Measurements from ENCODE around the gene NR4A3. TPM values are rescaled to one million over a fixed set of nuclear protein-coding genes. Genes with fewer than 3 reads are reported as not detected.

The NR4A3 gene
- total and polyA plus RNA-seq, 9 of the 15 experiments (the other 6 are each of a cell fraction or from before 2014, with no cell fraction given): 0.04 to 0.07 TPM; not detected in 7

DNA sequence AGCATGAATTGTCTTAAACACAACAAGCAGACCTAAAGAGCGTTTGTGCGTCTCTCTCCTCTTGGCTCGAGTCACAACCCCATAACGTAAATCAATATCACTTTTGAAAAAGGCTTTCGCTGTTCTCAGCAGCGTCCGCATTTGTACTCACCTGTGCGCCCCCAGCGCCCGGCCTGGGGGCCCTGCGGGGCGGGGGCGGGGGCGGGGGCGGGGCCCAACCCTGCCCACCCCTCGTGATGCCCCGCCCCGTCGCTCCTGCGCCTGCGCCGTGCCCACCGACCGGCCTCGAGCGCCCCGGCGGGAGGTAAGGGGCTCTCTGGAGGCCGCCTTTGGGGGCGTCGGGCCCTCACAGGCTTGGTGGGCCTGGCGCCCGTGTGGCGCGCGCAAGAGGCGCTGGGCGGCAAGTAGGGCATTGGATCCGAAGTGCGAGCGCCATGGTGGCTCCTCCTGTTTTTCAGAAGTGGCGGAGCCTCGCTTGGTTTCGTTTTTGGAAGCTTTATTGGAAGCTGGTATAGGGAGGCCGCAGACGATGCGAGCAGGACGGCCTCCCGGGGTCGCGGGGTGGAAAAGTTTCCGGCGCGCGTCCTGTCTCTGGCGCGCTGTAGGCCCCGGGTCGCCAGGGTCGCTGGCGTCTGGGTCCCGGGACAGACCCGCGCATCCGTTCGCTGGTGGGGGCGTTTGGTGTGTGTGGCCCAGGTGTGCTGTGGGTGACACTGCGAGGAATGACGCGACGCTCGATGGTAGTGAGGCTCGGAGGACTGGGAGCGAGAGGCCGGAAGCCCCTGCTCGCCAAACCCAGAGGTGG, 84.9 kb downstream of the NR4A3 start, which contains the start of gene STX17 (continued):
- no peak for TF ChIP-seq SREBF1 (IDR thresholded peaks at IDR 0.05; ENCODE audit: borderline replicate concordance, low read depth, low read length)
- TF ChIP-seq PHF8 (IDR thresholded peaks at IDR 0.05; ENCODE audit: borderline replicate concordance, low read length): peak; percentile 87
- TF ChIP-seq, protein P1, sequence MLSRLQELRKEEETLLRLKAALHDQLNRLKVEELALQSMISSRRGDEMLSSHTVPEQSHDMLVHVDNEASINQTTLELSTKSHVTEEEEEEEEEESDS (CRISPR knock-in tag; IDR thresholded peaks at IDR 0.05): no peak
- no peak; the same call in 1 of the 2 replicates for TF ChIP-seq TRIM28 (IDR thresholded peaks at IDR 0.05)
- no peak for TF ChIP-seq ZNF354B (CRISPR knock-in tag; IDR thresholded peaks at IDR 0.05)
- peak; percentile 64; the same call in 1 of the 2 replicates for TF ChIP-seq EP400 (IDR thresholded peaks at IDR 0.05)
- TF ChIP-seq JUND (IDR thresholded peaks at IDR 0.05; ENCODE audit: borderline replicate concordance, low read depth, low read length): no peak
- TF ChIP-seq JUND (tag; IDR thresholded peaks at IDR 0.05; ENCODE audit: borderline replicate concordance, low read depth, low read length): no peak
- TF ChIP-seq SOX6 (IDR thresholded peaks at IDR 0.05): peak; percentile 32; the same call in 1 of the 2 replicates
- TF ChIP-seq, protein P2, sequence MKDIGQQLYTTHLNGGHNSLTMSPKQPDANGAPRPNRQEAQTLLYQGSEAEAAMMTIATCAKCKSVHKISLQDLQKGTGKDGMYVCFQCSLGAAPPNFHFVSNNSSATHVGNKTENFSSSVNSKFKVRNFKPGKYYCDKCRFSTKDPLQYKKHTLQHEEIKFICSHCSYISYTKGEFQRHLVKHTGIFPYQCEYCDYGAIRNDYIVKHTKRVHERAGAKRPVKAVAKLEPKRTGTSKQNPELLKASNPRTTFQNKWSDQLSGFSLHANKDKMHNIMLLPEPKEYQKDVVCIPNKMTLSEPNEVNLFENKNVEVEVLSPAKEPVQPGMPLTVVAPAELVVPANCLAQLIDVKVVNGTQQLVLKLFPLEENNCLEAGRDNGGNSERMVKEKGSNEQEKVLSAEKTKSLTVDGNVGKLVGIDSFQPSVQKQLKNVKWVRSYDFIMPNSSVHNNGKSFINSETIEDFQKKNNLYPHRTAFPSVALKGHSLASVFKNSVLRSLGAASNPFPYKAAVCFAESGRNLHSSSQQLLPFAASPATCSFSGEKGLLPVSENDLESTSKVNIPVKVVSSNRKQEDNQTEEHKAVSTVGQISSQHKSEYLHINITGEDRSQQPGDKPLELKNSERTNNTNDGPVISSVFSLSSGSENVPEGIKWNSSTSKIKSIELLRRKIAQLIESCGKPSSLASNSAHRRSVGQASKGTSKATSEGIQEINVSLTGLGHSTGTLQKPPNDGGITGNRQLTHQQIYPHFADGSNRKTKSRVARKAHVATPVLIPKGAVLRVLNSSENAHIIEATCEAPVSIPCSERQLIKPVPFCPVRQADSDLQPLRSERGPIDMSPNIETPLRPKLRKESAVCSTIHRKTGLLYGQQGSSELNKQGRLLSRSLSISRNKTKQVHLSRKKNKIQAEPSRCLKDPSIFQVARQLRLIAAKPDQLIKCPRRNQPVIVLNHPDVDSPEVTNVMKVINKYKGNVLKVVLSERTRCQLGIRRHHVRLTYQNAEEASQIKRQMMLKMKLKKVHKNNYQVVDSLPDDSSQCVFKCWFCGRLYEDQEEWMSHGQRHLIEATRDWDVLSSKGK (CRISPR knock-in tag; IDR thresholded peaks at IDR 0.05): no peak
- no peak for TF ChIP-seq CBFB (CRISPR knock-in tag; IDR thresholded peaks at IDR 0.05)
- no peak for TF ChIP-seq KLF16 (IDR thresholded peaks at IDR 0.05)
- TF ChIP-seq NR2C2 (CRISPR knock-in tag; IDR thresholded peaks at IDR 0.05): no peak
- TF ChIP-seq NR2C2 (tag; IDR thresholded peaks at IDR 0.05): peak; percentile 74
- no peak for TF ChIP-seq ZNF347 (CRISPR knock-in tag; IDR thresholded peaks at IDR 0.05; ENCODE audit: low read depth)
- peak; percentile 64; the same call in 1 of the 2 replicates for TF ChIP-seq HDAC2 (IDR thresholded peaks at IDR 0.05)
- peak; percentile 67 for TF ChIP-seq CREM (IDR thresholded peaks at IDR 0.05; ENCODE audit: low read depth)
- TF ChIP-seq, protein P3, sequence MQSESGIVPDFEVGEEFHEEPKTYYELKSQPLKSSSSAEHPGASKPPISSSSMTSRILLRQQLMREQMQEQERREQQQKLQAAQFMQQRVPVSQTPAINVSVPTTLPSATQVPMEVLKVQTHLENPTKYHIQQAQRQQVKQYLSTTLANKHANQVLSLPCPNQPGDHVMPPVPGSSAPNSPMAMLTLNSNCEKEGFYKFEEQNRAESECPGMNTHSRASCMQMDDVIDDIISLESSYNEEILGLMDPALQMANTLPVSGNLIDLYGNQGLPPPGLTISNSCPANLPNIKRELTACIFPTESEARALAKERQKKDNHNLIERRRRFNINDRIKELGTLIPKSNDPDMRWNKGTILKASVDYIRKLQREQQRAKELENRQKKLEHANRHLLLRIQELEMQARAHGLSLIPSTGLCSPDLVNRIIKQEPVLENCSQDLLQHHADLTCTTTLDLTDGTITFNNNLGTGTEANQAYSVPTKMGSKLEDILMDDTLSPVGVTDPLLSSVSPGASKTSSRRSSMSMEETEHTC (IDR thresholded peaks at IDR 0.05): no peak
- no peak for TF ChIP-seq ILF3 (IDR thresholded peaks at IDR 0.05; ENCODE audit: borderline replicate concordance)
- no peak for TF ChIP-seq MTF1 (CRISPR knock-in tag; IDR thresholded peaks at IDR 0.05; ENCODE audit: borderline replicate concordance)
- TF ChIP-seq, protein P4, sequence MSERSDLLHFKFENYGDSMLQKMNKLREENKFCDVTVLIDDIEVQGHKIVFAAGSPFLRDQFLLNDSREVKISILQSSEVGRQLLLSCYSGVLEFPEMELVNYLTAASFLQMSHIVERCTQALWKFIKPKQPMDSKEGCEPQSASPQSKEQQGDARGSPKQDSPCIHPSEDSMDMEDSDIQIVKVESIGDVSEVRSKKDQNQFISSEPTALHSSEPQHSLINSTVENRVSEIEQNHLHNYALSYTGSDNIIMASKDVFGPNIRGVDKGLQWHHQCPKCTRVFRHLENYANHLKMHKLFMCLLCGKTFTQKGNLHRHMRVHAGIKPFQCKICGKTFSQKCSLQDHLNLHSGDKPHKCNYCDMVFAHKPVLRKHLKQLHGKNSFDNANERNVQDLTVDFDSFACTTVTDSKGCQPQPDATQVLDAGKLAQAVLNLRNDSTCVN (CRISPR knock-in tag; IDR thresholded peaks at IDR 0.05): no peak
